Fibroblast of lung (primary cell): ENCODE results near the gene NLRC5.

Experiments used
- CTCF ChIP-seq, 2 donors: IDR thresholded peaks in 1 of 2; conservative IDR thresholded peaks in 1 of 2; 1 replicate in 1 of 2; 2 replicates in 1 of 2; pipeline ENCODE4 v1.5.1; 2011 to 2012; ENCODE audit warnings: low read length in 2 of 2, control low read depth in 1 of 2, inconsistent platforms in 1 of 2, low read depth in 1 of 2, mild to moderate bottlenecking in 1 of 2
- EZH2 ChIP-seq: IDR thresholded peaks from 2 replicates; pipeline ENCODE4 v1.5.1; 2012; ENCODE audit warnings: low read length, control low read depth, mild to moderate bottlenecking; ENCODE audit errors: missing control alignments

- TF ChIP-seq EZH2, result no peak
- no peak for TF ChIP-seq CTCF (conservative IDR thresholded peaks at IDR 0.05 in 1 of 2, IDR thresholded peaks at IDR 0.05 in 1 of 2; ENCODE audit: low read depth in 1 of 2, low read length in 2 of 2)
These were observed 27.5 kb upstream of the NLRC5 start, which contains the start of gene CETP for GRCh38 chr16:56961851-56962281.
